Measurements from ENCODE around the gene PRKCD.
A peak's percentile ranks its signal among the peaks of the same experiment; 100 is the strongest.

PRKCD gene

DNA sequence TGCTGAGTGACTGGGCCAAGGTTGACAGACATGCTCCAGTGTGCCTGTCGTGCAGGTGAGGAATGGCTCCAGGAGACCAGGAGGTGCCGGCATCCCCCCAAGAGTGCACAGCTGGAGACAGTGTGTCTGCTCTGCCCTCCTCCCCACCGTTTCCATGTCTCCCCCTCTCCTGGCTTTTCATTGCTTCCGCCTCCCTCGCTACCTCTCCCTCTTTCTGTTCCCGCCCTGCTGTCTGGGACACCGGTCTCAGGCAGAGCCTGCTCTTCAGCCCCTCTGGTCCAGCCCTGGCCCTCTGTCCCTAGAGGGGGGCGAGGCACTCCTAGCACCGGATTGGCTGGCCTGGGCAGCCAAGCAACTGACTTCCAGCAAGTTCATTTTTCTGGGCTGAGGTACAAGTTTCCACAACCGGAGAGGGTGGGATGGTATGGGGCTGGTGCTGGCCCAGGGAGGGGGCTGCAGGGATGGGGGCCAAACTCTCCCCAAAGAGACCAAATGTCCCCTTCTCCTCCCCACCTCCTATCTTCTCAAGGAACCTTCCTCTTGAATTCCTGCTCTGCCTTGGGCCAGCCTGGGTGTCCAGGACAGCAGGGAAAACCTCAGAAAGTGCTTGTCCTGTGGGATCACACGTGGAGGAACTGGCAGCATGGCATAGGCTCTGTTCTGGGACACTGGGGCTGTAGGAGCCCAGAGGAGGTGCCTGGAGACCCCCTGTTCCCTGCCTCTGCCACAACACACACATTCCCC lies 32.6 kb downstream of the PRKCD start:
- no peak for DNase-seq

DNA sequence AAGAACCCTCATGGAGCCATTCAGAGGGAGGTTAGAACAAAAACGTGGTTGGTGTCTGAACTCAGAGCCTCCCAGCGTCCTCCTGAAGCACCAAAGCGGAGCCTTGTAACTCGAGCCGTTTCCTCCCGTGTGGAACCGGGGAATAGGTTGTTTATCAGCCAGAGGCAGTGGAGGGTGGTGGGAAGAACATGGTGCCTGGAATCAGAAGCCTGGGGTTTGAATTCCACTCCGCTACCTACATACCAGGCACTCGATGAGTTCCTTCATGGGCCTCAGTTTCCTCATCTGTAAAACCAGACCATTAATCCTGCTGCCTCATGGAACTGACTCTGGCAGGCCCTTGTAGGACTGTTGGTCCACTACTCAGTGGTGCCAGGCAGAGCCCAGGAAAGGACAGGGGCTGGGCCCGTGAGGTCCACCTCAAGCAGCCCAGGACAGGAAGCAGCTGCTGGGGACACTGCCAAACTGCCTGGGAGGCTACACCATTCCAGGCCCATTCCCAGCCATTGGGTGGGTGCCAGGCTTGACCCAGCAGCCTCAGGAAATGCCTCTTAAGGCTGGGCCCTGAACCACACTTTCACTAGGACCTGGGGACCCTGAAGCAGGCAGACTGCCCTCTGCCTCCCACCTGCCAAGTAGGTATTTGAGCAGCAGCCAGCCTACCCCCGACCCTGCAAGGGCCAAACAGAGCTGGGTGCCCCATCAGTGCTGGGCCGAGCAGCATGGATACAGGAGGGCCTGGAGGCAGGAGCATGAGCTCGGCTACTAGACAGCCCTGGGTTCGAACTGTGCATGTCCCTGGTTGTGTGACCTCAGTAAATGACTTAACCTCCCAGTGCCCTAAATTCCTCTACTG lies 33.4 kb downstream of the PRKCD start:
- DNase-seq = no peak

DNA sequence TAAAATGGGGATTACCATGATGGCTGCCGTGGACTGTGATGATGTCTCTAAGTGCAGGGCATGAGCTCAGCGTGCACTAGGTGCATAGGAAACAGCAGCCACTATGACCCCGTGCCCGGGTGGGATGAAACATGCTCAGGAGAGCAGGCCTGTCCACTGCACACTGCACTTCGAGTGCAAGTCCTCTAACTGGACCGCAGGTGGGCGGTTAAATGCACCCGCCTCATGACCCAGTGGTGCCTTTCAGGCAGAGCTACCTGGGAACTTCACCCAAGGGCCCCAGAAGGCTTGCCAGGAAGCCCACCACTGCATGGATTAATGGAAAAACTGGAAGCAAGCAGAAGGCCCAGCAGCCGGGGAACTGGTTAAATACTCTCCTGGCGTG lies 34.0 kb downstream of the PRKCD start:
- no peak for DNase-seq

GRCh38 chr3:53195602-53196574 lies 34.9 kb downstream of the PRKCD start:
- peak; percentile 75 for DNase-seq

- DNase-seq = no peak
These were observed 35.8 kb downstream of the PRKCD start for GRCh38 chr3:53196575-53197407.

GRCh38 chr3:53198256-53198977 lies 37.4 kb downstream of the PRKCD start:
- DNase-seq = no peak

- DNase-seq = no peak
These were observed 38.0 kb downstream of the PRKCD start for GRCh38 chr3:53198996-53199395.

GRCh38 chr3:53199834-53200233 lies 38.8 kb downstream of the PRKCD start:
- DNase-seq = no peak

- no peak for DNase-seq
These were observed 39.8 kb downstream of the PRKCD start for GRCh38 chr3:53200501-53201498.

DNA sequence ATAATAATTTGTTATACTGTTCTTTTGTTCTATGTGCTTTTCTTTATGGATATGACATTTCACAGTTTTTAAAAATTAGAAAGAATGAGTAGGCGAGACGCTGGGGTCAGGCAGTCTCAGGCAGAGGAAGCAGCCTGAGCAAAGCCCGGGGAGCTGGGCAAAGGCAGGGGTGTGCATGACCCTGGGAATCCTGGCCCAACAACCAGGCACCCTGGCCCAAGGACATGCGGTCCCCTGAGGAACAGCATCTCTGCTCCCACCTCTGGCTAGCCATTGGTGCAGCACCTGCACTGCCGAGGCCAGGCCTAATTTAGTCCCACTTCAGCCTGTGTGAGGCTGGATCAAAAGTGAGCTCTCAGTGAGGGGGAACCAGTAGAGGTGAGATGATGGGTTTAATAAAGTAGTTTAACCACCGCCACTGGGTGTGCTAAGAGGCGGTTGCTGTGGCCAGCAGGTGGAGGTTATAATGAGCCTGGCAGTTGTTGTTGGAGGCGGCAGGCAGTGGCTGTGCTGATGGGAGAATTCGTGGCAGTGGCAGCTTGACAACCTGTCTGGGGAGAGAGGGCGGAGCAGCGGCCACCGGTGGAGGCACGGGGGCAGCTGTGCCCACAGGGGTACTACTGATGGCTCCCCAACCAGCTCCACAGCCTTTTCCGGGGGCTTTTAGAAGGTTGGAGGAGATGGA lies 41.5 kb downstream of the PRKCD start:
- no peak for DNase-seq

DNA sequence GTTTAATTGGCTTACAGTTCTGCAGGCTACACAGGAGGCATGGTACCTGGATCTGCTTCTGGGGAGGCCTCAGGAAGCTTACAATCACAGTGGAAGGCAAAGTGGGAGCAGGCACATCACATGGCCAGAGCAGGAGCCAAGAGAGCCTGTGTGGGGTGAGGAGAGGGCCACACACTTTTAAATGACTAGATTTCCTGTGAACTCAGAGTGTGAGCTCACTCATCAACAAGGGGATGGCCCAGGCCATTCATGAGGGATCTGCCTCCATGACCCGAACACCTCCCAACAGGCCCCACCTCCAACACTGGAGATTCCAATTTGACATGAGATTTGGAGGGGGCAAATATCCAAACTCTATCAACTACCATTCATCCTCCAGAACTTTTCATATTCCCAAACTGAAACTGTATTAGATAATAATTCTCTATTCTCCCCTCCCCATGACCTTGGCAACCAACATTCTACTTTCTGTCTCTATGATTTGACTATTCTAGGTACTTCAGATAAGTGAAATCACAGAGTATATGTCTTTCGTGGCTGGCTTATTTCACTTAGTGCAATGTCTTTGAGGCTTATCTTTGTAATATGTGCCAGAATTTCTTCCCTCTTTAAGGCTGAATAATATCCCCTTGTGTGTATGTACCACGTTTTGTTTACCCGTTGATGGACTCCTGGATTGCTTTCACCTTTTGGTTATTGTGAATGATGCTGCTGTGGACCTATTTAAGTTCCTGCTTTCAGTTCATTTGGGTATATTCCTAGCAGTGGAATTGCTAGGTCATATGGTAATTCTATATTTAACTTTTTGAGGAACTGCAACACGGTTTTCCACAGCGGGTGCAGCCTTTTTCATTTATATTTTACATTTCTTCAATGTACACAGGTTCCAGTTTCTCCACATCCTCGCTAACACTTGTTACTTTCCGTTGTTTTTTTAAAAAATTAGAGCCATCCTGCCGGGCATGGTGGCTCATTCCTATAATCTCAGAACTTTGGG lies 51.0 kb downstream of the PRKCD start:
- no peak for DNase-seq

- DNase-seq = no peak
These were observed 52.3 kb downstream of the PRKCD start for GRCh38 chr3:53213276-53213675.

DNA sequence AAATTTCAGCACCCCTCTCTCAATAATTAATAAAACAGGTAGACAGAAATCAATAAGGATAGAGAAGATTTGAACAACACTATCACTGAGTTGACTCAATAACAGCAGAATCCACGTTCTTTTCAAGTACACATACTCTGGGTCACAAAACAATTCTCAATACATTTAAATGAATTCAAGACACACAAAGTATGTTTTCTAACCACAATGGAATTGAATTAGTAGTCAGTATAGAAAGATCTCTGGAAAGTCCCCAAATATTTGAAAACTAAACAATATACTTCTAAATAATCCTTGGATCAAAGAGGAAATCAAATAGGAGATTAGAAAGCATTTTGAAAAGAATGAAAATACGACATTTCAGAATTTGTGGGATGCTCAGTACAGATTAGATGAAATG lies 54.8 kb downstream of the PRKCD start:
- DNase-seq = no peak

DNA sequence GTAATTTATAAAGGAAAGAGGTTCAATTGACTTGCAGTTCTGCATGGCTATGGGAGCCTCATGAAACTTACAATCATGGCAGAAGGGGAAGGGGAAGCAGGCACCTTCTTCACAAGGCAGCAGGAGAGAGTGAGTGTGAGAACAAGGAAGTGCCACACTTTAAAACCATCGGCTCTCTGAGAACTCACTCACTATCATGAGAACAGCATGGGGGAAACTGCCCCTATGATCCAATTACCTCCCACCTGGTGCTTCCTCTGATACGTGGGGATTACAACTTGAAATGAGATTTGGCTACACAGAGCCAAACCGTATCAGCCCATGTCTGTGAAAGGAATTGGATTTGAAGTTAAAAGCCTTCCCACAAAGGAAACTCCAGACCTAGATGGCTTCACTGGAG lies 55.7 kb downstream of the PRKCD start:
- no peak for DNase-seq

GRCh38 chr3:53217175-53217574 lies 56.2 kb downstream of the PRKCD start:
- DNase-seq = no peak

DNA sequence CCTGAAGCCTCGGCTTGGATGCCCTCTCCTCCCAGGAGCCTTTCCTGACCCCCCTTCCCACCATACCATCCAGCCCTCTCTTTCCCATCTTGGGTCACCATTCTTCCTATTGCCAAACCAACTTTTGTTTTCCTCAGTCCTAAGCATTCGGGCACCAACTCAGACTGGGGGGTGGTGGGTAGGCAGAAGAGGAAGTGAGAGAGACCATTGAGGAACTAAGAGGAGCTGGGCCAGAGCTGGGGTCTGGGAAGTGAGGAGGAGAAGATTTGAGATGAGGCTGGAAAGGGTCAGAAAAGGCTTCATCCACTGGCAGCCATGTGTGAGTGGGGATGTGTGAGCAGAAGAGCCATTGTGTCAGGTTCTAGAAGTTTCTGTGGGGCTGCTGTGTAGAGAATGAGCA lies 57.1 kb downstream of the PRKCD start:
- no peak for DNase-seq

DNA sequence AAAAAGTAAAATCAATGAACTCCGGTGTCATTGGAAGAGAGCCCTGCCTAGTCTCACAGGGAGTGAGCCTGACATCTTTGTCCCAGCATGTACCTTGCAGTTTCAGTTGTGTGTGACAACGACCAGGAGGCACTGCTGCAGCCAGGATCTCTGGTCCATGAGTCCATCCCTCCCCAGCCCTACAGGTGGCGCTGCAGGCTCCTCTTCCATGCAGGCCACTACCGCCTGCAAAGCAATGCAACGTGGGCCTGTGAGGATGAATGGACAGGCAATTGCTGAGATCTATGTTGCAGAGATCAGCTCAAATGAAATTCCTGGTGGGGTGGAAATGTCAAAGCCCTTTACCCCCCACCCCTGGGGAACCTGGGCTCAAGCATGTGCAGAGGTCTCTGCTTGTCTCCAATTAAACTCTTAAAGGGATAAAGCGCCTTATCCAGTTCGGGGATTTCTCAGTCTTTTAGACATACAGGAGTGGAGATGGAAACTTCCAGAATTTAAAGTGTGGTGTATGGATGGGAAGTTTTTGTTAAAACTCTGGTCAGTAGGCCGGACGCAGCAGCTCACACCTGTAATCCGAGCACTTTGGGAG lies 59.0 kb downstream of the PRKCD start:
- DNase-seq = peak; percentile 91

- no peak for DNase-seq
These were observed 60.3 kb downstream of the PRKCD start for GRCh38 chr3:53221345-53221744.

Measured in 8988T (cell line).